GM23338 (cell line): ENCODE results near the gene TMEM9. TPM values are rescaled to one million over a fixed set of nuclear protein-coding genes. Genes with fewer than 3 reads are reported as not detected.
A peak's percentile ranks its signal among the peaks of the same experiment; 100 is the strongest.

Experiments used
- ATAC-seq: fragments of 200-7000 bp; cut with Tn5 transposase; 3 replicates; pipeline ENCODE4 v1.9.1; 2020
- DNase-seq: peaks from one replicate; pipeline ENCODE4 v3.0.0-alpha.2; 2015; ENCODE audit warnings: low spot score
- H2AFZ ChIP-seq: fragments of 200-600 bp; sonication (generic); 2 replicates; pipeline ENCODE4 v1.8.0; 2016; ENCODE audit warnings: antibody characterized with exemption, mild to moderate bottlenecking, moderate library complexity
- H3F3A ChIP-seq: fragments of 200-600 bp; sonication (generic); replicated peaks from 2 replicates; pipeline ENCODE4 v1.8.0; 2017; ENCODE audit warnings: antibody characterized with exemption, mixed run types, low read depth
- H3K27ac ChIP-seq: fragments of 200-600 bp; sonication (generic); 2 replicates; pipeline ENCODE4 v1.6.1; 2016; ENCODE audit warnings: low read depth
- H3K27me3 ChIP-seq: fragments of 200-600 bp; sonication (generic); 2 replicates; pipeline ENCODE4 v1.8.0; 2016; ENCODE audit warnings: mild to moderate bottlenecking, mixed run types, moderate library complexity; ENCODE audit not compliant: insufficient read depth
- H3K36me3 ChIP-seq: fragments of 200-600 bp; sonication (generic); 2 replicates; pipeline ENCODE4 v1.8.0; 2016; ENCODE audit warnings: mild to moderate bottlenecking; ENCODE audit not compliant: insufficient read depth
- H3K4me1 ChIP-seq: fragments of 200-600 bp; sonication (generic); 2 replicates; pipeline ENCODE4 v1.8.0; 2016; ENCODE audit warnings: mild to moderate bottlenecking, moderate library complexity; ENCODE audit not compliant: insufficient read depth
- H3K4me2 ChIP-seq: fragments of 200-600 bp; sonication (generic); 2 replicates; pipeline ENCODE4 v1.7.1; 2017; ENCODE audit warnings: mixed run types
- H3K4me3 ChIP-seq: fragments of 200-600 bp; sonication (generic); 2 replicates; pipeline ENCODE4 v1.6.1; 2016; ENCODE audit warnings: mixed run types
- H3K79me2 ChIP-seq: fragments of 200-600 bp; sonication (generic); replicated peaks from 2 replicates; pipeline ENCODE4 v1.8.0; 2017; ENCODE audit warnings: mild to moderate bottlenecking; ENCODE audit not compliant: insufficient read depth
- H3K9me2 ChIP-seq: fragments of 200-600 bp; sonication (generic); 2 replicates; pipeline ENCODE4 v1.8.0; 2017; ENCODE audit not compliant: insufficient read depth
- H4K20me1 ChIP-seq: fragments of 200-600 bp; sonication (generic); replicated peaks from 2 replicates; pipeline ENCODE4 v1.8.0; 2017; ENCODE audit warnings: mild to moderate bottlenecking; ENCODE audit not compliant: insufficient read depth
- H3K27ac Mint-ChIP-seq: 2 replicates; pipeline ENCODE4 v1.8.0; 2020; ENCODE audit warnings: inconsistent platforms, mild to moderate bottlenecking, moderate library complexity, mixed read lengths
- H3K27me3 Mint-ChIP-seq: 3 replicates; pipeline ENCODE4 v1.8.0; 2022; ENCODE audit warnings: low read depth, mild to moderate bottlenecking, moderate library complexity, mixed read lengths, inconsistent platforms; ENCODE audit not compliant: insufficient read depth, poor library complexity
- H3K36me3 Mint-ChIP-seq: 3 replicates; pipeline ENCODE4 v1.8.0; 2021; ENCODE audit warnings: low read depth, mild to moderate bottlenecking, inconsistent platforms, moderate library complexity, mixed read lengths
- H3K4me1 Mint-ChIP-seq: 3 replicates; pipeline ENCODE4 v1.8.0; 2020; ENCODE audit warnings: mild to moderate bottlenecking, inconsistent platforms, mixed read lengths
- H3K4me3 Mint-ChIP-seq: 3 replicates; pipeline ENCODE4 v1.8.0; 2021; ENCODE audit warnings: moderate library complexity, mild to moderate bottlenecking, inconsistent platforms, mixed read lengths
- H3K9me3 Mint-ChIP-seq: 3 replicates; pipeline ENCODE4 v1.8.0; 2020; ENCODE audit warnings: moderate library complexity, mild to moderate bottlenecking, inconsistent platforms, mixed read lengths
- CREB1 ChIP-seq: fragments of 250-450 bp; sonication (Bioruptor Pico); IDR thresholded peaks from 2 replicates; pipeline ENCODE4 v1.5.0; 2020; ENCODE audit warnings: low read depth, mild to moderate bottlenecking, moderate library complexity
- EZH2 ChIP-seq: fragments of 200-600 bp; sonication (generic); IDR thresholded peaks from one replicate; pipeline ENCODE4 v1.8.0; 2017; ENCODE audit warnings: antibody characterized with exemption, mild to moderate bottlenecking, low read depth; ENCODE audit not compliant: unreplicated experiment
- EZH2phosphoT487 ChIP-seq: fragments of 200-600 bp; sonication (generic); IDR thresholded peaks from one replicate; pipeline ENCODE4 v1.8.1; 2018; ENCODE audit warnings: antibody characterized with exemption; ENCODE audit not compliant: unreplicated experiment
- JUNB ChIP-seq: IDR thresholded peaks from one replicate; pipeline ENCODE4 v1.6.1; 2016; ENCODE audit warnings: antibody characterized with exemption; ENCODE audit not compliant: unreplicated experiment
- NANOG ChIP-seq: IDR thresholded peaks from 2 replicates; pipeline ENCODE4 v1.6.1; 2016; ENCODE audit warnings: antibody characterized with exemption, borderline replicate concordance
- POLR2AphosphoS5 ChIP-seq: IDR thresholded peaks from 2 replicates; pipeline ENCODE4 v1.6.1; 2016; ENCODE audit warnings: antibody characterized with exemption, low read depth
- STAT1 ChIP-seq: IDR thresholded peaks from one replicate; pipeline ENCODE4 v1.6.1; 2016; ENCODE audit warnings: antibody characterized with exemption; ENCODE audit not compliant: unreplicated experiment
- ZNF114 ChIP-seq: fragments of 250-450 bp; sonication (Bioruptor Pico); IDR thresholded peaks from 2 replicates; pipeline ENCODE4 v1.5.0; 2020; ENCODE audit warnings: mild to moderate bottlenecking, moderate library complexity
- ZNF331 ChIP-seq: fragments of 250-450 bp; sonication (Bioruptor Pico); IDR thresholded peaks from 2 replicates; pipeline ENCODE4 v1.5.0; 2020; ENCODE audit warnings: low read depth, mild to moderate bottlenecking, moderate library complexity
- polyA plus RNA-seq: library from polyadenylated mRNA; unstranded; fragments of >200 nt; fragmentation: Nextera tagmentation; extraction: Ambion mirVana; gene quantifications from 2 replicates; pipeline ENCODE4 v1.2.1, GENCODE V29; 2016
- total RNA-seq: library from RNA; depleted of rRNA; stranded (reverse); fragments of >200 nt; shearing (Covaris generic); gene quantifications from 2 replicates; pipeline ENCODE4 v1.2.3, GENCODE V29; 2014
- TF ChIP-seq, protein P1 (sequence below), 2 experiments: fragments of 200-600 bp in 1 of 2; sonication (generic) in 1 of 2; conservative IDR thresholded peaks; 2 replicates each; pipeline versions ENCODE4 v1.5.1 to v1.6.1; 2016 to 2017; ENCODE audit warnings: antibody characterized with exemption in 2 of 2, low read depth in 2 of 2, mild to moderate bottlenecking in 2 of 2, moderate library complexity in 1 of 2
- TF ChIP-seq, protein P2 (sequence below): IDR thresholded peaks from 2 replicates; pipeline ENCODE4 v1.6.1; 2016; ENCODE audit warnings: antibody characterized with exemption
- TF ChIP-seq, protein P3 (sequence below): IDR thresholded peaks from one replicate; pipeline ENCODE4 v1.6.1; 2018; ENCODE audit warnings: antibody characterized with exemption; ENCODE audit not compliant: unreplicated experiment
- TF ChIP-seq, protein P4 (sequence below): fragments of 250-450 bp; sonication (Bioruptor Pico); IDR thresholded peaks from 2 replicates; pipeline ENCODE4 v1.5.0; 2020; ENCODE audit warnings: mild to moderate bottlenecking, moderate library complexity

Gene TMEM9
- total and polyA plus RNA-seq, 2 experiments from 2014 or later = 78.6 to 147 TPM

DNA sequence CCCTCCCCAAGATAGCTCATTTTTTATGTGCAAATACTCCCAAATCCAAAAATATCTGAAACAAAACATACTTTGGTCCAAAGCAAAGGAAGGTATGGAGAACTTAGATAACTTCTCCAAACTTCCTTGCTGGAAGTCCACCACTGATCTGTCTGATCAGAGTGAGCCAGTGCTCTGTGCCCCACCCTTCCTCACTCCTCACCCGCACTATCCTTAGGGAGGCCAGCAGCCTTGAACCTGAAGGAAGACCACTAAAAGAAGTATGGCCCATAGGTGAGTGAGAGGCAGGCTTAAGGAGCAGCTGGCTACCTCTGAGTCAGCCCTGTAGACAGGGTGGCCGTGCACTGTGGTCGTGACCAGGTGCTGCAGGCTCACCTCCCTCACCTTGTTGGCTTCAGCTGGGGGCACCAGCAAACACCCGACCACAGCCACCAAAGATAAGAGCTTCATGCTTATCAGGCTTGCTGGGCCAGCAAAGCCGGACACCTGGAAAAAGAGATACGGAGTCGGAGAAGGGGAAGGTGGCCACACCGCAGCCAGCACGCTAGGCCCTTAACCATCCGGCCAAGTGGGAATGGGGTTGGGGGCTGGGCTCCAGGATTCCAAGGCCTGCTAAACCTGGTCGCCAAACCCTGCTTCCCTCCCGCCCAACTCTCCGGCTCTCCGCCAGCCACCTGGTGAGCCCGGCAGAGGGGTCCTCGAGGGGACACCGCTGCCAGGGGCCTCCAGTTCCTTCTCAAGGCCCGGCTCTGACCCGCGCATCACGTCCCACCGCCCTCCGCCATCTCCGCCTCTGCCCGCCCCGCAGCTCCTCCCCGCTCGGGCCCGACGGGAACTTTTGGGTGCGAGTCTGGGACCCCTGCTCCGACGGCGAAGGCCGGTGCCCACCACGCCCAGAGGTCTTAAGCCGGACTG is 543 bp downstream of the TMEM9 start:
- peaks cover 2% of the 10 kb centered on the region for H3K27me3 Mint-ChIP-seq
- no peaks in the 10 kb centered on the region for H3K27me3 ChIP-seq
- peak overlapping the region; percentile 99 for H3K4me2 ChIP-seq
- ATAC-seq (peak; percentile 81), DNase-seq (peak; percentile 64)
- peaks cover 16% of the 10 kb centered on the region for H3K4me1 Mint-ChIP-seq
- peaks cover 43% of the 10 kb centered on the region for H3K36me3 Mint-ChIP-seq
- TF ChIP-seq ZNF114 (no peak), EZH2 (no peak), EZH2phosphoT487 (no peak), CREB1 (CRISPR knock-in tag) (no peak), JUNB (no peak), ZNF331 (CRISPR knock-in tag) (no peak), NANOG (no peak), STAT1 (no peak), POLR2AphosphoS5 (no peak)
- TF ChIP-seq, protein P1, sequence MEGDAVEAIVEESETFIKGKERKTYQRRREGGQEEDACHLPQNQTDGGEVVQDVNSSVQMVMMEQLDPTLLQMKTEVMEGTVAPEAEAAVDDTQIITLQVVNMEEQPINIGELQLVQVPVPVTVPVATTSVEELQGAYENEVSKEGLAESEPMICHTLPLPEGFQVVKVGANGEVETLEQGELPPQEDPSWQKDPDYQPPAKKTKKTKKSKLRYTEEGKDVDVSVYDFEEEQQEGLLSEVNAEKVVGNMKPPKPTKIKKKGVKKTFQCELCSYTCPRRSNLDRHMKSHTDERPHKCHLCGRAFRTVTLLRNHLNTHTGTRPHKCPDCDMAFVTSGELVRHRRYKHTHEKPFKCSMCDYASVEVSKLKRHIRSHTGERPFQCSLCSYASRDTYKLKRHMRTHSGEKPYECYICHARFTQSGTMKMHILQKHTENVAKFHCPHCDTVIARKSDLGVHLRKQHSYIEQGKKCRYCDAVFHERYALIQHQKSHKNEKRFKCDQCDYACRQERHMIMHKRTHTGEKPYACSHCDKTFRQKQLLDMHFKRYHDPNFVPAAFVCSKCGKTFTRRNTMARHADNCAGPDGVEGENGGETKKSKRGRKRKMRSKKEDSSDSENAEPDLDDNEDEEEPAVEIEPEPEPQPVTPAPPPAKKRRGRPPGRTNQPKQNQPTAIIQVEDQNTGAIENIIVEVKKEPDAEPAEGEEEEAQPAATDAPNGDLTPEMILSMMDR (conservative IDR thresholded peaks at IDR 0.05; ENCODE audit: low read depth in 2 of 2) = no peak
- TF ChIP-seq, protein P2, sequence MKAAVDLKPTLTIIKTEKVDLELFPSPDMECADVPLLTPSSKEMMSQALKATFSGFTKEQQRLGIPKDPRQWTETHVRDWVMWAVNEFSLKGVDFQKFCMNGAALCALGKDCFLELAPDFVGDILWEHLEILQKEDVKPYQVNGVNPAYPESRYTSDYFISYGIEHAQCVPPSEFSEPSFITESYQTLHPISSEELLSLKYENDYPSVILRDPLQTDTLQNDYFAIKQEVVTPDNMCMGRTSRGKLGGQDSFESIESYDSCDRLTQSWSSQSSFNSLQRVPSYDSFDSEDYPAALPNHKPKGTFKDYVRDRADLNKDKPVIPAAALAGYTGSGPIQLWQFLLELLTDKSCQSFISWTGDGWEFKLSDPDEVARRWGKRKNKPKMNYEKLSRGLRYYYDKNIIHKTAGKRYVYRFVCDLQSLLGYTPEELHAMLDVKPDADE = no peak
- TF ChIP-seq, protein P3, sequence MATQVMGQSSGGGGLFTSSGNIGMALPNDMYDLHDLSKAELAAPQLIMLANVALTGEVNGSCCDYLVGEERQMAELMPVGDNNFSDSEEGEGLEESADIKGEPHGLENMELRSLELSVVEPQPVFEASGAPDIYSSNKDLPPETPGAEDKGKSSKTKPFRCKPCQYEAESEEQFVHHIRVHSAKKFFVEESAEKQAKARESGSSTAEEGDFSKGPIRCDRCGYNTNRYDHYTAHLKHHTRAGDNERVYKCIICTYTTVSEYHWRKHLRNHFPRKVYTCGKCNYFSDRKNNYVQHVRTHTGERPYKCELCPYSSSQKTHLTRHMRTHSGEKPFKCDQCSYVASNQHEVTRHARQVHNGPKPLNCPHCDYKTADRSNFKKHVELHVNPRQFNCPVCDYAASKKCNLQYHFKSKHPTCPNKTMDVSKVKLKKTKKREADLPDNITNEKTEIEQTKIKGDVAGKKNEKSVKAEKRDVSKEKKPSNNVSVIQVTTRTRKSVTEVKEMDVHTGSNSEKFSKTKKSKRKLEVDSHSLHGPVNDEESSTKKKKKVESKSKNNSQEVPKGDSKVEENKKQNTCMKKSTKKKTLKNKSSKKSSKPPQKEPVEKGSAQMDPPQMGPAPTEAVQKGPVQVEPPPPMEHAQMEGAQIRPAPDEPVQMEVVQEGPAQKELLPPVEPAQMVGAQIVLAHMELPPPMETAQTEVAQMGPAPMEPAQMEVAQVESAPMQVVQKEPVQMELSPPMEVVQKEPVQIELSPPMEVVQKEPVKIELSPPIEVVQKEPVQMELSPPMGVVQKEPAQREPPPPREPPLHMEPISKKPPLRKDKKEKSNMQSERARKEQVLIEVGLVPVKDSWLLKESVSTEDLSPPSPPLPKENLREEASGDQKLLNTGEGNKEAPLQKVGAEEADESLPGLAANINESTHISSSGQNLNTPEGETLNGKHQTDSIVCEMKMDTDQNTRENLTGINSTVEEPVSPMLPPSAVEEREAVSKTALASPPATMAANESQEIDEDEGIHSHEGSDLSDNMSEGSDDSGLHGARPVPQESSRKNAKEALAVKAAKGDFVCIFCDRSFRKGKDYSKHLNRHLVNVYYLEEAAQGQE = no peak
- TF ChIP-seq, protein P4, sequence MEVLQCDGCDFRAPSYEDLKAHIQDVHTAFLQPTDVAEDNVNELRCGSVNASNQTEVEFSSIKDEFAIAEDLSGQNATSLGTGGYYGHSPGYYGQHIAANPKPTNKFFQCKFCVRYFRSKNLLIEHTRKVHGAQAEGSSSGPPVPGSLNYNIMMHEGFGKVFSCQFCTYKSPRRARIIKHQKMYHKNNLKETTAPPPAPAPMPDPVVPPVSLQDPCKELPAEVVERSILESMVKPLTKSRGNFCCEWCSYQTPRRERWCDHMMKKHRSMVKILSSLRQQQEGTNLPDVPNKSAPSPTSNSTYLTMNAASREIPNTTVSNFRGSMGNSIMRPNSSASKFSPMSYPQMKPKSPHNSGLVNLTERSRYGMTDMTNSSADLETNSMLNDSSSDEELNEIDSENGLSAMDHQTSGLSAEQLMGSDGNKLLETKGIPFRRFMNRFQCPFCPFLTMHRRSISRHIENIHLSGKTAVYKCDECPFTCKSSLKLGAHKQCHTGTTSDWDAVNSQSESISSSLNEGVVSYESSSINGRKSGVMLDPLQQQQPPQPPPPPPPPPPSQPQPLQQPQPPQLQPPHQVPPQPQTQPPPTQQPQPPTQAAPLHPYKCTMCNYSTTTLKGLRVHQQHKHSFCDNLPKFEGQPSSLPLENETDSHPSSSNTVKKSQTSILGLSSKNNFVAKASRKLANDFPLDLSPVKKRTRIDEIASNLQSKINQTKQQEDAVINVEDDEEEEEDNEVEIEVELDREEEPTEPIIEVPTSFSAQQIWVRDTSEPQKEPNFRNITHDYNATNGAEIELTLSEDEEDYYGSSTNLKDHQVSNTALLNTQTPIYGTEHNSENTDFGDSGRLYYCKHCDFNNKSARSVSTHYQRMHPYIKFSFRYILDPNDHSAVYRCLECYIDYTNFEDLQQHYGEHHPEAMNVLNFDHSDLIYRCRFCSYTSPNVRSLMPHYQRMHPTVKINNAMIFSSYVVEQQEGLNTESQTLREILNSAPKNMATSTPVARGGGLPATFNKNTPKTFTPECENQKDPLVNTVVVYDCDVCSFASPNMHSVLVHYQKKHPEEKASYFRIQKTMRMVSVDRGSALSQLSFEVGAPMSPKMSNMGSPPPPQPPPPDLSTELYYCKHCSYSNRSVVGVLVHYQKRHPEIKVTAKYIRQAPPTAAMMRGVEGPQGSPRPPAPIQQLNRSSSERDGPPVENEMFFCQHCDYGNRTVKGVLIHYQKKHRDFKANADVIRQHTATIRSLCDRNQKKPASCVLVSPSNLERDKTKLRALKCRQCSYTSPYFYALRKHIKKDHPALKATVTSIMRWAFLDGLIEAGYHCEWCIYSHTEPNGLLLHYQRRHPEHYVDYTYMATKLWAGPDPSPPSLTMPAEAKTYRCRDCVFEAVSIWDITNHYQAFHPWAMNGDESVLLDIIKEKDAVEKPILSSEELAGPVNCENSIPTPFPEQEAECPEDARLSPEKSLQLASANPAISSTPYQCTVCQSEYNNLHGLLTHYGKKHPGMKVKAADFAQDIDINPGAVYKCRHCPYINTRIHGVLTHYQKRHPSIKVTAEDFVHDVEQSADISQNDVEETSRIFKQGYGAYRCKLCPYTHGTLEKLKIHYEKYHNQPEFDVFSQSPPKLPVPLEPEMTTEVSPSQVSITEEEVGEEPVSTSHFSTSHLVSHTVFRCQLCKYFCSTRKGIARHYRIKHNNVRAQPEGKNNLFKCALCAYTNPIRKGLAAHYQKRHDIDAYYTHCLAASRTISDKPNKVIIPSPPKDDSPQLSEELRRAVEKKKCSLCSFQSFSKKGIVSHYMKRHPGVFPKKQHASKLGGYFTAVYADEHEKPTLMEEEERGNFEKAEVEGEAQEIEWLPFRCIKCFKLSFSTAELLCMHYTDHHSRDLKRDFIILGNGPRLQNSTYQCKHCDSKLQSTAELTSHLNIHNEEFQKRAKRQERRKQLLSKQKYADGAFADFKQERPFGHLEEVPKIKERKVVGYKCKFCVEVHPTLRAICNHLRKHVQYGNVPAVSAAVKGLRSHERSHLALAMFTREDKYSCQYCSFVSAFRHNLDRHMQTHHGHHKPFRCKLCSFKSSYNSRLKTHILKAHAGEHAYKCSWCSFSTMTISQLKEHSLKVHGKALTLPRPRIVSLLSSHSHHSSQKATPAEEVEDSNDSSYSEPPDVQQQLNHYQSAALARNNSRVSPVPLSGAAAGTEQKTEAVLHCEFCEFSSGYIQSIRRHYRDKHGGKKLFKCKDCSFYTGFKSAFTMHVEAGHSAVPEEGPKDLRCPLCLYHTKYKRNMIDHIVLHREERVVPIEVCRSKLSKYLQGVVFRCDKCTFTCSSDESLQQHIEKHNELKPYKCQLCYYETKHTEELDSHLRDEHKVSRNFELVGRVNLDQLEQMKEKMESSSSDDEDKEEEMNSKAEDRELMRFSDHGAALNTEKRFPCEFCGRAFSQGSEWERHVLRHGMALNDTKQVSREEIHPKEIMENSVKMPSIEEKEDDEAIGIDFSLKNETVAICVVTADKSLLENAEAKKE (CRISPR knock-in tag) = no peak
- peaks cover 6% of the 10 kb centered on the region; the same call in 1 of the 2 replicates for H4K20me1 ChIP-seq
- peak overlapping the region; percentile 96 for H3K4me3 Mint-ChIP-seq
- 0 out of 2 replicates have a peak, but pooled peaks cover 11% of the 10 kb centered on the region for H3K4me1 ChIP-seq
- H3K9me3 Mint-ChIP-seq = peaks cover 5% of the 10 kb centered on the region
- peak overlapping the region; percentile 3; the same call in 1 of the 2 replicates for H2AFZ ChIP-seq
- H3K4me3 ChIP-seq = peak overlapping the region; percentile 93
- peak overlapping the region; percentile 86 for H3K27ac Mint-ChIP-seq
- H3K9me2 ChIP-seq = no peaks in the 10 kb centered on the region
- peaks cover 16% of the 10 kb centered on the region for H3K79me2 ChIP-seq
- 0 out of 2 replicates have a peak overlapping the region, but pooled peaks have one; percentile 45 for H3K27ac ChIP-seq
- H3F3A ChIP-seq = no peaks in the 10 kb centered on the region
- peaks cover 25% of the 10 kb centered on the region for H3K36me3 ChIP-seq
